GM19455 (cell line): Measurements from ENCODE around the gene RBM19.

ENCODE experiments used
- ATAC-seq: cut with Tn5 transposase; IDR thresholded peaks from one replicate; pipeline ENCODE4 v1.9.1; 2021; ENCODE audit not compliant: unreplicated experiment

Gene RBM19

DNA sequence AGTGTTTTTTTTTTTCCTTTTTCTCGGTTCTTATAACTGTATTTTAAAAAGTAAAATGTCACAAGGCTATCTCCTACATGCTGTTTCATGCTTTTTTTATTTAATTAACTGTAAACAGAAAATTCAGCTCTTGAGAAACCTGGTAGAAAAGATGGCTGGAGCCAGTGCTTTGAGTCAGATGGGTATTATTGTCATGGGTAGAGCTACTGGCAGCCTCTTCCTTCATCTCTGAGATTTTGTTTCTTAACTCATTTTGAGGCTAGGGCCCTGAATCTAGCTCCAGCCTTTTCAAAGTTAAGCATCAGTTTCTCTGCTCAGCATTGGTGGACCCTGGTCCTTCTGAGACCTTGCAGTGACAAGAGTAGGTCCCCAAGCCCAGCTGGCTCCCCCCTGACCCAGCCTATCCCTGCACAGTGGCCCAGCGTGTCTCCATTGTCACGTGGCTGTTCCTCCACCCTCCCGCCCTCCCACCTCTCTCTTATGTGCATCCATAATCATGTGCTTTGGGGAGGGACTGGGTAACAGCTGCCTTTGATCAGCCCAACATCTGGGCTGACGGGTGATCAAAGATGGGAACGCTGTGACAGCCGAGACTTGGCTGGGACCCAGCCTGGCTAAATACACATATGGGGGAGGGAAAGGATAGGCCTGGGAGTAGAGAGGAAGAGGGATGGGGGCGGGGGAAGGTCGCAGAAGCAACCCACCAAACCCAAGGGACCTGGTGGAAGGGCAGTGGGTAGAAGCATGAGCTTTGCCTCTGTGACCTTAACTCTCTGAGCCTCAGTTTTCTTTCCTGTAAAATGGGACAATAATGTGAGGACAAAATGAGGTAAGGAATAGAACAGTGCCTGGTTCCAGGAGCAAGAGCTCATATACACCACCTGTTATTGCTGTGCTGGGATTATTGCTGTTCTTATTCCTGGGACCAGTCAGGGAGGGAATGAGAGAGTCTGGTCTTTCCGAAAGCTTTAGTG lies 24.4 kb upstream of the RBM19 start:
- no peak for ATAC-seq

DNA sequence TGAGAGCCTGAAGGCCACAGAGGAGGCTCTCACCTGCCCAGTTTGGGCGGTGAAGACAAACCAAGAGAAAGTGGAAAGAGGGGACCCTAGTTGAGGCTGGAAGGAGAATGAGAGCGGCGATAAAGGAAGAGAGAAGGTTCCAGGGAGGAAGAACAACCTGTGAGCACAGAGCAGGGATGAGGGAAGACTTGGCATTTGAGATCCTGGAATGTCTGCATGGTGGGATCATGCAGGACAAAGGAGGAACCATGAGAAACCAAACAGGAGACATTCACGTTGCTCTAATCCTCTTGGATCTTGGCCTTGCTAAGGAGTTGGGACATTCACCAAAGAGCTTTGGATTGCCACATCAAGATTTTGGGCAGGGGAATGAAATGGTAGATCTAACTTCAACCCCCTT lies 22.9 kb upstream of the RBM19 start:
- no peak for ATAC-seq

DNA sequence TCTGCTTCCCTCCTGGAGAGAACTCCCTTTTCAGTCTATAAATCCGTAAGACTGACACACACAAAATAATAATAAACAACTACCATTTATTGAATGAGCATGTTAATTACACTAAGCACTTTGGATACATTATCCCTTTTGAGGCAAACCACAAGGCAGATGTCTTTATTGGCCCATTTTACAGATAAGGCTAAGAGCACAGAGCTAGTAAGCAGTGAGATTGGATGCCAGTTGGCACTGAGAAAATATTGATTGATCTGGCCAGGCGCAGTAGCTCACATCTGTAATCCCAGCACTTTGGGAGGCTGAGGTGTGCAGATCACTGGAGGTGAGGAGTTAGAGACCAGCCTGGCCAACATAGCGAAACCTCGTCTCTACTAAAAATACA lies 21.9 kb upstream of the RBM19 start:
- no peak for ATAC-seq

DNA sequence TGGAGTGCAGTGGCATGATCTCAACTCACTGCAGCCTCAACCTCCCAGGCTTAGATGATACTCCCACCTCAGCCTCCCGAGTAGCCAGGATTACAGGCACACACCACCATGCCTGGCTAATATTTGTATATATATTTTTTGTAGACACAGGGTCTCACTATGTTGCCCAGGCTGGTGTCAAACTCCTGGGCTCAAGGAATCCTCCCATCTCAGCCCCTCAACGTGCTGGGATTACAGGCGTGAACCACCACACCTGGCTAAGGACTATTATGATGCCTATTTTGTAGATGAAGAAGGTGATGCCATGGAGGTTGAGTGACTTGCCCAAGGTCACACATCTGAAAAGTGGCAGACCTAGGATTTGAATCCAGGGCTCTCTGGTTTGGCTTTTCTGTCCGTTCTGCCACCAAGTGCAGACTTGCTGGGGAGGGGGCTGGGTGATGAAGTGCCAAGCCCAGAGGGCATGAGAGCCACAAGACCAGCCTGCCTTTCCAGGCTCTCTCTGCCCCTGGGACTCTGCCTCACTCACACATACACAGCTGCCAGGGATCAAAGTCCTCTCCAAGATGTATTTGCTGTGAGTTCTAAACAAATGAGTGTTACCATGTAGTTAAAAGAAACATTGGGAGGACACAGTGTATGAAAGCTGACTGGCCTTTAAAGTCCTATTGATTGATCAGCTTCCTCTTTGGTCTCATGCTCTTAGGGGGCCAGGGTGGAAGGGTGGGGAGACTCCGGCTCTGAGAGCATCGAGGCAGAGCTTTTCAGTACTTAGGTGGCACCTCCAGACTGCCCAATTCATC lies 21.3 kb upstream of the RBM19 start:
- ATAC-seq, result no peak

DNA sequence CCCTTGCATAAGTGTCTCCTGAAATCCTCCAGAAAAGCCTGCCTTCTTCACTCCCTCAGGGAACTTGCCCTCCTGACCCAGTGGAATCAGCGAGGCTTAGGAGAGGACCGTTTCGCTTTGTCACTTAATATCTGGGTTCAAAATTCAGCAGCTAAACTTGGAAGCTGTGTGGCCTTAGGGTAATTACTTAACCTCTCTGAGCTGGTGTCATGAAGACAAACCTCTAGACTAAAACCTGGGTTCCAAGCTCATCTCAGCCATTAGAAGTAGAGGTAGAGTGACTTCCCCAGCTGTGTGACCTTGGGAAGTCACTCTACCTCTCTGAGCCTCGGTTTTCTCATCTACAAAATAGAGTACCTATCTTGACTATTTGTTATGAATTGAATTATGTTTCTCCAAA lies 18.3 kb upstream of the RBM19 start:
- ATAC-seq, result no peak

DNA sequence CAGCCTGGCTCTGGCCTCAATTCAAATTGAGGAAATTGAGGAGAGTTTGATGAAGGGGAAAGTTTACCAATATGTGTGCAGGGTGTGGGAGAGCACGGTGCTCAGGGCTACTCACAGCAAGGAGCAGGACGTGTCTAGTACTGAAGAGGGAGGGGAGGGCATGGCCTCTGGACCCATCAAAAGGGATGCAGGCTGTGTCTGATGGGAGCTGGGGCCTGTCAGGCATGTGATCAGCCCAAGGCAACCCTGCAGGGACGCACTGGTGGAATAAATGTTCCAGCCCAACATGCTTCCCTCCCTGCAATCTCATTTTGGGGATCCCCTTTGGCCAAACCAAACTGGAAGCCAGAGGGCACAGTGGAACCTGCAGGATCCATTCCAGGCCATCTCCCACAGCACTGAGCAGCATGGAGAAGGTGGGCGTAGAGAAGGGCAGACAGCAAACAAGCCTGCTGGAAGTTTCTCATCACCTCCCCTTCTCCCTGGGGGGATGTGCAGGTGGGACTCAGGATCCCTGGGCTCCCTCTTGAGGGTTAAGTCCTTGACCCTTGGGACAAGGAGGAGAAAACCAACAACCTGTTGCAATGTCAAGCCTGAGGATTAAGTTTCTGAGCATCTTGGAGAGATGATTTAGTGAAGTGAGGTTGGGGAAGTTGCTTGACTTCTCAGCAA lies 17.8 kb upstream of the RBM19 start:
- no peak for ATAC-seq

DNA sequence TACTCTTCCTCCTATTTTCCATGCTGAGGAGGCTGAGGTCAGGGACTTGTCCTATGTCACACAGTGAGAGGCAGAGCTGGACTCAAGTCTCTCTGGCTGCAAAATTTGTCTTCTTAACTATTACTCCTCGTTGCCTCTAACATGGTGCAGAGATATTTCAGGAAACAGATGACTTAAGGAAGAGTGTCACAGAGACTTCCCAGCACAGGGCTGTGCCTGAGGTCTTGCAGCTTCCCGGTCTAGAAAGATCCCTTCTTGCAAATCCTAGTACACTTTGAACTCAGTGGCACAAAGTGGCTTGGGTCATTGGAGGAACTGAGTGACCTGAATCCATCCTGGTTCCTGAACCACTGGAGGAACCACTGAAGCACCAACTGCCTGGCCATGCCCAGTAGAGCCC lies 17.1 kb upstream of the RBM19 start:
- ATAC-seq, result no peak

DNA sequence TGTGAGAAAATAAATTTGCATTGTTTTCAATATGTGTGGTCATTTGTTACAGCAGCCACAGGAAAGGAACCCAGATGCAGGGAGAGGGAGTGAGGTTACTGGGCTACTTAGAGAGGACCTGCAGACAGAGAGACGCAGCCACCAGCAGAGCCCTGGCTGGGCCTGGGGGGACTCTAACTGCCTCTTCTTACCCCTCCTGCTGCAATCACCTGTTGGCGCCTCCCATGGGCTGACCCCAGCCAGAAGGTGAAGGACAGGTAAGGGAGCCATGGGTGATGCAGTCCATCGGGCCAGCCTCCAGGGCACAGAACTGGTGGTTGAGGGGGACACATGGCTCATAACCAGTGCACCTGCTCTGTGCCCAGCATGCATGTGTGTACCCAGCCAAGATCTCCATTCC lies 15.8 kb upstream of the RBM19 start:
- ATAC-seq, result no peak

DNA sequence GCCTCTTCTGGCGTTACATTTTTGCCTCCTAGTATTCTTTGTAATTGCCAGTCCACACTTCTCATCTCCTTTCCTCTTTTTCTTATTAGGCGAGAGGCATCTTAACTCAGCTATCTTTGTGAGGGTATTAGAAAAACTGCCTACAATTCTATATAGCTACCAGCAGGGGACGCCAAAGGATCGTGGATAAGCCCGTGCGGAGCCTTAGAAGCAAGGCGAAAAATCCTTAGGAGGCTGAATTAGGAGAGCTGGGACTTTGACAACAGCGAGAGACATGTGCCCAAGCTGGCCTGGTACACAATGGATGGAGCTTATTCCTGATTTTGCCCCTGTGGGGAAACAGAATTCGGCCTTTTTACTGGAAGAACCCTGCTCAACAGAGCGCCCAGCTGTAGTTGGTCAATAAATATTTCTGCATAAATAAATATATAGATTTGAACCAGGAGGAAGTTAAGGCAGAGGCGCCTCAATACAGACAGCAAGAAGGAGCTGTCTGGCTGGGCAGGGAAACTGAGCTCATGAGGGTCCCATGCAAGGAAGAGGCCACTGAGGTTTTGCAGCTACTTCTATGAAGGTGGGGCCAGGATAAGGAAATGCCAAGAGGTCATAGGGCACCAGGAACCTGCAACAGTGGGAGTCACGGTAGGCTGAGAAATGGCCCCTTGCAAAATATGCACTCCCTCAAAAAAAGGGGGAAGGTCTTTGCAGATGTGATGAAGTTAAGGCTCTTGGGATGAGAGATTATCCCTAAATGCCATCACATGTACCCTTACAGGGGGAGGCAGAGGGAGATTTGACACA lies 14.6 kb upstream of the RBM19 start:
- no peak for ATAC-seq

DNA sequence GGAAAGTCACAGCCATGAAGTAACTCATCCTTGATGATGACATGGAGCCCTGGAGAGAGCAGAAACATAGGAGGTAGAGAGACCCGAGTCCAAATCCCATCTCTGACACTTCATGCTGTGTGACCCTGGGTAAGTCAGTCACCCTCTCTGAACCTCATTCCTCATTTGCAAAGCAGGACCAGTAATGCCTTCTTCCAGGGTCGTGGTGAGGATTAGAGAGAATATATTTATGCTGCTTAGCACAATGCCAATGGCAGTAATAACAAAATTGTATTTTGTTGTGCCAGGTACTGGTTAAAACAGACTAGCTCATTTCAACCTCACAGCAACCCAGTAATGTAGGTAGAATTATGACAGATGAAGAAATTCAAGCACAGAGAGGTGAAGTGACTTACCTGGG lies 13.9 kb upstream of the RBM19 start:
- ATAC-seq, result no peak

DNA sequence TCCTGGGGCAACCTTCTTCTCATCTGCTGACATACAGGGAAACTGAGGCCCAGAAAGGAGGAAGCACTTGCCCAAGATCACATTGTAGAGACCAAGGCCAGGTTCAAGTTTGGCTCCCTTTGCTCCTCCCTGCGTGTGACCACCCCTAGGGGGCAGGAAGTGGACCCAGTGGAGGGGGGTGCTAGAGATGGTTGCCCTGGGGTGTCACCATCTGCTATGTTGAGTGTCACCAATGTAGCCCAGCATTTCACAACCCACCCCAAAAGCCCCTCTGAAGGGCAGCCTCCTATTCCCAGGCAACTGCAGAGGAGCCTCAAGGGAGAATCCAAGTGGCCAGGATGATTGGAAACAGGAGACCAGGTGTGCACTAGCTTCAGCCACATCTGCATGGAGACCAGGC lies 12.0 kb upstream of the RBM19 start:
- ATAC-seq, result no peak

DNA sequence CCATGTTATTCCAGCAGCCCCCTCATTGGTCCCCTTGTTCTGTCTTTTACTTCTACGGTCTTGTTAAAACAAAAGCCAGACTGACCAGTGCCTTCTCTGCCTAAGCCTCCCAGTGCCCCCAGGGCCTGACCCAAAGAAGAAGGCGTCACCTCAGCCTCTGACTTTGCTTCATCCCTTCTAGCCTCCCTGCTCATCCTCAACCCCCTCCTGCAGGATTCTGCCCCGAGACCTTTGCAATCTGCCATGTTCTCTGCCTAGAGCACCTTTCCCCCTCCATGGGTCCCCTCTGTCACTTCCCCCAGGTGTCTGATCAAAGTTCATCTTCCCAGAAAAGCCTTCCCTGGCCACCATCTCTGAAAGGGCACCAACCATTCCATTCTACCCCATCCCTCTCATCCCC lies 7.9 kb upstream of the RBM19 start:
- no peak for ATAC-seq

DNA sequence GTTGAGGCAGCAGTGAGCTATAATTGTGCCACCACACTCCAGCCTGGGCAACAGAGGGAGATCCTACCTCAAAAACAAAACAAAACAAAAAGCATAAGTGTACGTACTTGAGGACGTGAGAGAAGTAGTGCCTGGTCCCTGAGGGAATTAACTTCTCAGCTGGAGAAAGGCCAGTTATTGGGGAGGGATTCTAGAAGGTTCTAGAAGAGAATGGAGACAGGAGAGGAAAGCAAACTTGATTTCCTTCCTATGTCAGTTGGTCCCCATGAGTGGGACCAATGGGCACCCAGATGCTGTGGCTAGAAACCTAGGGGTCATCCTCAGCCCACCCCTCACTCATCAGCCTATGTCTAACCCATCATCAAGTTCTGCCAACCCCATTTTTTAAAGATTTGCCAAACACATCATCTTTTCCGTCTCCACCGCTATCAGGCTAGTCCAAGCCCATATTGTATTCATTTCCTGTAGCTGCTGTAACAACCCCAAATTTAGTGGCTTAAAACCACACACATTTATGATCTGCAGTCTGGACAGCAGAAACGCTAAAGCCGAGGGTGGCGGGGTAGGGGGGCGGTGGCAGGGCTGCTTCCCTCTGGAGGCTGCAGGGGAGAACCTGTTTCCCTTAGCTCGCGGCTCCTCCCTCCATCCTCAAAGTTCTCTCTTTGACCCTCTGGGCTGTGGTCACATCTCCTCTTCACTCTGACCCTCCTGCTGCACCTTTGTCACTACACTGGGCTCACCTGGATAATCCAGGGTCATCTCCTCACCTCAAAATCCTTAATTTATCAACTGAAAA lies 7.2 kb upstream of the RBM19 start:
- ATAC-seq, result no peak

DNA sequence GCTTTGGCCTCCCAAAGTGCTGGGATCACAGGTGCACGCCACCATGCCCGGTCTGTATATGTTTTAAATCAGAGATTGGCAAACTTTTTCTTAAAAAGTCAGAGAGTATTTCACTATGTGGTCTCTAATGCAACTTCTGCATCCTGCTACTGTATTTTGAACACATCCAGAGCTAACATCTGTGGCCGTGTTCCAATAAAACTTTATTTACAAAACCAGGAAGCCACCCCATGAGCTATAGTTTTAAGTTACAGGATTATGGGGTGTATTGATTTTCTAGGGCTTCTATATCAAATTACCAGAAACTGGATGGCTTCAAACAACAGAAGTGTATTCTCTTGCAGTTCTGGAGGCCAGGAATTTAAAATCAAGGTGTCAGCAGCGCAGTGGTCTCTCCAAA lies 5.3 kb upstream of the RBM19 start:
- no peak for ATAC-seq

DNA sequence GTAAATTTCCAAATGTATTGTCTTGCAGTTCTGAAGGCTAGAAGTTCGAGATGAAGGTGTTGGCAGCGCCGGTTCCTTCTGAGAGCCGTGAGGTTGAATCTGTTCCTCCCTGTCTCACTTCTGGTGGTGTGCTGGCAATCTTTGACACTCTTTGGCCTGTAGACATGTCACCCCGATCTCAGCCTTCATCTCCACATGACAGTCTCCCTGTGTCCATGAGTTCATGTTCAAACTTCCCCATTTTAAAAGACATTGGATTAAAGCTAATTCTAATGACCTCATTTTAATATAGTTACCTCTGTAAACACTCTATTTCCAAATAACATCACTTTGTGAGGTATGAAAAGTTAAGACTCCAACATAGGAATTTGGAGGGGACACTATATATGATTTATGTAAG lies 4.1 kb upstream of the RBM19 start:
- no peak for ATAC-seq

DNA sequence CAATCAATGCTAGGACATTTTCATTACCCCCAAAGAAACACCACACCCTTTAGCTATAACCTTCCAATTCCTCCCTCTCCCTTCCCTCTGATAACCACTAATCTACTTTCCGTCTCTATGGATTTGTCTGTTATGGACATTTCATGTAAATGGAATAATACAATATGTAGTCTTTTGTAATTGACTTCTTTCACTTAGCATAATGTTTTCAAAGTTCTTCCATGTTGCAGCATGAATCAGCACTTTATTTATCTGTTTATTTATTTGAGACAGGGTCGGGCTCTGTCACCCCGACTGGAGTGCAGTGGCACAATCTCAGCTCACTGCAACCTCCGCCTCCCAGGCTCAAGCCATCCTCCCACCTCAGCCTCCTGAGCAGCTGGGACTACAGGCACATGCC lies 1.2 kb upstream of the RBM19 start:
- ATAC-seq, result no peak

DNA sequence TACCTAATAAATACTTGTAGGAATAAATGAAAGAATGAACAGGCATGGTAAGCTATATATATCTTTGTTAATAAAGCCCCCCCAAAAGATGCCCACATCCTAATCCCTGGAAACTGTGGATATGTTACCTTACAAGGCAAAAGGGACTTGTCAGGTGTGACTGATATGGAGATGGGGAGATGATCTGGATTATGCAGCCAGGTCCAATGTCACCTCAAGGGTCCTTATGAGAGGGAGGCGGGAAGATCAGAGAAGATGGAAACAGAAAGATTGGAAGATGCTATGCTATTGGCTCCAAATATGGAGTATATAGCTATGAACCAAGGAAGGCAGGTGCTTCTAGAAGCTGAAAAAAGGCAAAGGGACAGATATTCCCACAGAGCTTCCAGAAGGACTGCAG lies 3.4 kb downstream of the RBM19 start:
- no peak for ATAC-seq

DNA sequence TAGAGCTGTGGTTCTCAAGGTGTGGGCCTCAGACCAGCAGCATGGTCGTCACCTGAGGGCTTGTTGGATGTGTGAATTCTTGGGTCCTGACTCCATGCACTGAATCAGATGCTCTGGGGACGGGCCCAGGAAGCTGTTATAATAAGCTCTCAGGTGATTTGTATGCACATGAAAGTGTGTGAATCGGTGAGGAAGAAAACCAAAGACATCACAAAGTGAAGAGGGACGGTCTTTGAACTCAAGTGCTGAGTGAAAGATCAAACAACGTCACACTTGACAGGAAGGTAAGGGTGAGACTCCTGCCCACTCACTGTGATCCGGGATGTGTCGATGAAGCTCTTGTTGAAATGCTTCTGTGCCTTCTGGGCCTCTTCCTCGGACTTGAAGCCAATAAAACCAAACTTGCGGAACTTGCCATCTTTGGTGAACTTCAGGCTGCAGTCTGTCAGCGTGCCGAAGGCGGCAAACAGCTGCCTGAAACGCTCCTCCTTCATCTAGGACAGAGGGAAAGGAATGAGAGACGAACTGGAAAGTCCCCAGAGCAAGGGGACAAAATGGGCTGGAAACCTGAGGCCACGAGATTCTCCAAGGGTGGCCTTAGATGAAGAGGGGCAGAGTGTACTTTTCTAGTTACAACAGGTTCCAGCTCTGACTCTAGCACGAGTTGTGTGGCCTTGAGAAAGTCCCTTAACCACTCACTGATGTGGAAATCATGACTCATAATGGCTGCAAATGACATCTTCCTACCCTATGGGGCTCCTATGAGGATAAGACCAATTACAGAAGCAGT lies 4.0 kb downstream of the RBM19 start:
- ATAC-seq, result no peak

DNA sequence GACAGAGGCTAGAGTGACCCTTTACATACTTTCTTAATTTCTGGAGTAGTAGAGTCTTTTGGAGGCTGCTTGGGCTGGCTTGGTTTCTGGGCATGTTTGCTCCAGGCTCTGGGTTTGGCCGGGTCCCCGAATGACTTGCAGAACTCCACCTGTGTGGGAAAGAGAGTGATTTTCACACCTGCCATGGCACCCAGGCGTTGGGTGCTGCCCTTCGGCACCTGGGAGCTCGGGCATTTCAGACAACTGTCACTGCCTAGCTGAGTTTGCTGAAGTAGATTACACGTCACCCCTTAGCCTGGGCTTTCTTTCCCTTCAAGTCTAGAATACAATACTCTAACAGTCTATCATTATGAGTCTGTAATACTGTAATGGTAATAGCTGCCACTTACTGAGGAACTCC lies 6.1 kb downstream of the RBM19 start:
- no peak for ATAC-seq
